WERI-Rb-1 (cell line): Measurements from ENCODE around the gene ARHGEF37.

Experiments
- DNase-seq: peaks from one replicate; pipeline ENCODE4 v3.0.0-alpha.2; 2020
- H3K27ac ChIP-seq: fragments of 250-450 bp; sonication (Bioruptor Pico); 2 replicates; pipeline ENCODE4 v1.5.1; 2020; ENCODE audit warnings: mild to moderate bottlenecking, moderate library complexity
- H3K27me3 ChIP-seq: fragments of 250-450 bp; sonication (Bioruptor Pico); 2 replicates; pipeline ENCODE4 v1.5.1; 2021; ENCODE audit warnings: mild to moderate bottlenecking, low read depth, moderate library complexity; ENCODE audit not compliant: insufficient read depth, severe bottlenecking
- H3K36me3 ChIP-seq: fragments of 250-450 bp; sonication (Bioruptor Pico); 2 replicates; pipeline ENCODE4 v1.5.1; 2020; ENCODE audit warnings: mild to moderate bottlenecking, moderate library complexity
- H3K4me3 ChIP-seq: 2 replicates; pipeline ENCODE4 v1.5.1; 2011; ENCODE audit warnings: low read depth, mild to moderate bottlenecking, control low read depth, low read length
- H3K9me3 ChIP-seq: fragments of 250-450 bp; sonication (Bioruptor Pico); 2 replicates; pipeline ENCODE4 v1.5.1; 2021; ENCODE audit warnings: mild to moderate bottlenecking, moderate library complexity; ENCODE audit not compliant: severe bottlenecking
- CTCF ChIP-seq: IDR thresholded peaks from 2 replicates; pipeline ENCODE4 v1.5.1; 2011; ENCODE audit warnings: low read depth, mild to moderate bottlenecking, control low read depth, inconsistent platforms, low read length

ARHGEF37 gene

GRCh38 chr5:149550594-149551226 is 30.6 kb upstream of the ARHGEF37 start:
- peaks cover 40% of the 10 kb centered on the region for H3K36me3 ChIP-seq

GRCh38 chr5:149551227-149552037 is 29.9 kb upstream of the ARHGEF37 start, which contains the start of gene CSNK1A1:
Gene CSNK1A1, minus strand, starts transcription at chr5:149551439. Its CDS starts 475 bp downstream, at chr5:149550964.
- Histone ChIP-seq H3K36me3 (peaks cover 33% of the 10 kb centered on the region), H3K27me3 (no peaks in the 10 kb centered on the region), H3K9me3 (no peaks in the 10 kb centered on the region), H3K4me3 (peak within 1 kb of the TSS; percentile 84), H3K27ac (peak within 1 kb of the TSS; percentile 97)
- TF ChIP-seq CTCF, result peak; percentile 63
- DNase-seq, result peak; percentile 99

More at GRCh38 chr5:149550594-149551226, 30.6 kb upstream of the ARHGEF37 start:
- H3K27me3 ChIP-seq, result no peaks in the 10 kb centered on the region
- H3K9me3 ChIP-seq, result no peaks in the 10 kb centered on the region
- H3K4me3 ChIP-seq, result peak overlapping the region; percentile 84
- no peak for TF ChIP-seq CTCF
- peak overlapping the region; percentile 97 for H3K27ac ChIP-seq
- DNase-seq, result no peak

GRCh38 chr5:149552038-149552494 is 29.2 kb upstream of the ARHGEF37 start:
- Histone ChIP-seq H3K4me3 (peak overlapping the region; percentile 84), H3K36me3 (peaks cover 33% of the 10 kb centered on the region), H3K27ac (peak overlapping the region; percentile 97), H3K27me3 (no peaks in the 10 kb centered on the region), H3K9me3 (no peaks in the 10 kb centered on the region)
- no peak for TF ChIP-seq CTCF
- DNase-seq, result no peak

- no peak overlapping the region for H3K27ac ChIP-seq
- H3K27me3 ChIP-seq, result no peaks in the 10 kb centered on the region
- DNase-seq, result no peak
- no peak overlapping the region for H3K4me3 ChIP-seq
- TF ChIP-seq CTCF, result no peak
- no peaks in the 10 kb centered on the region for H3K9me3 ChIP-seq
- H3K36me3 ChIP-seq, result peaks cover 32% of the 10 kb centered on the region
These were observed 28.6 kb upstream of the ARHGEF37 start for GRCh38 chr5:149552553-149553160.

- DNase-seq, result no peak
These were observed 21.6 kb upstream of the ARHGEF37 start for GRCh38 chr5:149559706-149560105.

More at GRCh38 chr5:149559706-149560105, 21.6 kb upstream of the ARHGEF37 start:
- Histone ChIP-seq H3K4me3 (no peak overlapping the region), H3K36me3 (no peaks in the 10 kb centered on the region), H3K27ac (no peak overlapping the region), H3K9me3 (no peaks in the 10 kb centered on the region), H3K27me3 (no peaks in the 10 kb centered on the region)
- TF ChIP-seq CTCF, result no peak
